Trophoblast cell (in vitro differentiated cells and primary cell): Measurements from ENCODE around the gene CPO.

Experiments
- DNase-seq, 2 donors: peaks; one replicate each; pipeline ENCODE4 v3.0.0-alpha.2; 2016
- H2AFZ ChIP-seq: 2 replicates; pipeline ENCODE4 v1.6.1; 2013; ENCODE audit warnings: low read length, moderate library complexity, mild to moderate bottlenecking; ENCODE audit not compliant: insufficient read depth, poor library complexity
- H2AK5ac ChIP-seq: 2 replicates; pipeline ENCODE4 v1.6.1; 2013; ENCODE audit warnings: mild to moderate bottlenecking, low read length
- H2BK120ac ChIP-seq: 2 replicates; pipeline ENCODE4 v1.6.1; 2013; ENCODE audit warnings: low read length, mild to moderate bottlenecking, moderate library complexity; ENCODE audit not compliant: insufficient read depth, poor library complexity
- H2BK12ac ChIP-seq: 2 replicates; pipeline ENCODE4 v1.6.1; 2013; ENCODE audit warnings: mild to moderate bottlenecking, low read length, moderate library complexity
- H2BK5ac ChIP-seq: 2 replicates; pipeline ENCODE4 v1.6.1; 2013; ENCODE audit warnings: low read length, low read depth, moderate library complexity, mild to moderate bottlenecking; ENCODE audit not compliant: poor library complexity
- H3K14ac ChIP-seq: 2 replicates; pipeline ENCODE4 v1.6.1; 2013; ENCODE audit warnings: mild to moderate bottlenecking, low read length
- H3K18ac ChIP-seq: 2 replicates; pipeline ENCODE4 v1.6.1; 2013; ENCODE audit warnings: mild to moderate bottlenecking, low read length
- H3K23ac ChIP-seq: 2 replicates; pipeline ENCODE4 v1.6.1; 2013; ENCODE audit warnings: low read length
- H3K27ac ChIP-seq: 2 replicates; pipeline ENCODE4 v1.5.1; 2013; ENCODE audit warnings: low read depth, mild to moderate bottlenecking, inconsistent platforms, low read length, moderate library complexity
- H3K27me3 ChIP-seq: 2 replicates; pipeline ENCODE4 v1.6.1; 2013; ENCODE audit warnings: inconsistent platforms, mild to moderate bottlenecking, low read length, moderate library complexity; ENCODE audit not compliant: insufficient read depth
- H3K36me3 ChIP-seq, 2 experiments: 1 replicate in 1 of 2; 2 replicates in 1 of 2; pipeline ENCODE4 v1.6.1; 2013; ENCODE audit warnings: low read length in 2 of 2, mild to moderate bottlenecking in 2 of 2, moderate library complexity in 1 of 2; ENCODE audit not compliant: insufficient read depth in 2 of 2, control insufficient read depth in 1 of 2
- H3K4ac ChIP-seq: 2 replicates; pipeline ENCODE4 v1.6.1; 2013; ENCODE audit warnings: low read depth, mild to moderate bottlenecking, low read length, moderate library complexity
- H3K4me1 ChIP-seq, 2 experiments: 1 replicate in 1 of 2; 2 replicates in 1 of 2; pipeline ENCODE4 v1.6.1; 2013; ENCODE audit warnings: low read length in 2 of 2, mild to moderate bottlenecking in 2 of 2, moderate library complexity in 1 of 2; ENCODE audit not compliant: insufficient read depth in 2 of 2, control insufficient read depth in 1 of 2
- H3K4me2 ChIP-seq: 2 replicates; pipeline ENCODE4 v1.6.1; 2013; ENCODE audit warnings: inconsistent platforms, mild to moderate bottlenecking, low read length, moderate library complexity
- H3K4me3 ChIP-seq: 2 replicates; pipeline ENCODE4 v1.5.1; 2013; ENCODE audit warnings: mild to moderate bottlenecking, low read depth, low read length, inconsistent platforms
- H3K79me1 ChIP-seq: one replicate; pipeline ENCODE4 v1.6.1; 2013; ENCODE audit warnings: low read length
- H3K79me2 ChIP-seq: 2 replicates; pipeline ENCODE4 v1.6.1; 2013; ENCODE audit warnings: low read length, mild to moderate bottlenecking; ENCODE audit not compliant: control insufficient read depth, insufficient read depth, poor library complexity
- H3K9ac ChIP-seq: 2 replicates; pipeline ENCODE4 v1.6.1; 2013; ENCODE audit warnings: mild to moderate bottlenecking, low read length
- H3K9me3 ChIP-seq: 2 replicates; pipeline ENCODE4 v1.6.1; 2013; ENCODE audit warnings: low read depth, mild to moderate bottlenecking, control low read depth, inconsistent platforms, low read length; ENCODE audit not compliant: insufficient read depth
- H4K12ac ChIP-seq: 2 replicates; pipeline ENCODE4 v1.6.1; 2013; ENCODE audit warnings: low read depth, mild to moderate bottlenecking, low read length, moderate library complexity
- H4K8ac ChIP-seq: 2 replicates; pipeline ENCODE4 v1.6.1; 2013; ENCODE audit warnings: low read depth, mild to moderate bottlenecking, low read length, moderate library complexity
- H4K91ac ChIP-seq: one replicate; pipeline ENCODE4 v1.6.1; 2013; ENCODE audit warnings: low read depth, mild to moderate bottlenecking, low read length, moderate library complexity
- WGBS: extraction: QIAGEN DNeasy Blood & Tissue Kit; methylation state at CpG from one replicate; pipeline ENCODE4 v1.1.7; 2013; ENCODE audit warnings: missing lambda C conversion rate; ENCODE audit not compliant: insufficient read length, insufficient coverage; ENCODE audit errors: extremely low coverage; 5-methylcytosine and 5-hydroxymethylcytosine counted together

The CPO gene

GRCh38 chr2:206962966-206963365 is 23.6 kb downstream of the CPO start:
- Histone ChIP-seq H3K14ac (no peak overlapping the region), H4K91ac (no peak overlapping the region), H2BK5ac (no peak overlapping the region), H2BK12ac (no peak overlapping the region), H3K27ac (no peak overlapping the region), H2BK120ac (no peak overlapping the region), H4K12ac (no peak overlapping the region), H3K18ac (no peak overlapping the region), H3K4me2 (no peak overlapping the region), H3K4ac (no peak overlapping the region), H3K9me3 (no peaks in the 10 kb centered on the region), H3K79me1 (no peaks in the 10 kb centered on the region), H4K8ac (no peak overlapping the region), H3K4me1 (peaks cover 0 to 4% of the 10 kb centered on the region in 2 experiments), H2AFZ (no peak overlapping the region), H3K79me2 (no peaks in the 10 kb centered on the region), H3K9ac (no peak overlapping the region), H3K36me3 (no peaks in the 10 kb centered on the region), H3K27me3 (no peaks in the 10 kb centered on the region), H3K23ac (no peak overlapping the region), H3K4me3 (no peak overlapping the region), H2AK5ac (no peak overlapping the region)
- no peak for DNase-seq
- WGBS = no CpG with 5 or more reads among the region's 4 CpGs

GRCh38 chr2:206968134-206969086 is 29.1 kb downstream of the CPO start:
- Histone ChIP-seq H3K4me1 (peaks cover 0 to 4% of the 10 kb centered on the region in 2 experiments), H3K27me3 (no peaks in the 10 kb centered on the region), H3K4ac (no peak overlapping the region), H2BK5ac (no peak overlapping the region), H2BK120ac (no peak overlapping the region), H3K18ac (no peak overlapping the region), H3K4me2 (no peak overlapping the region), H4K91ac (no peak overlapping the region), H4K8ac (no peak overlapping the region), H3K79me1 (no peaks in the 10 kb centered on the region), H3K23ac (no peak overlapping the region), H3K14ac (no peak overlapping the region), H3K27ac (no peak overlapping the region), H3K4me3 (no peak overlapping the region), H2AFZ (no peak overlapping the region), H3K36me3 (no peaks in the 10 kb centered on the region), H3K79me2 (no peaks in the 10 kb centered on the region), H2AK5ac (no peak overlapping the region), H4K12ac (no peak overlapping the region), H3K9me3 (no peaks in the 10 kb centered on the region), H2BK12ac (no peak overlapping the region), H3K9ac (no peak overlapping the region)
- DNase-seq = no peak
- WGBS = no CpG with 5 or more reads among the region's 7 CpGs

GRCh38 chr2:206969192-206969591 is 29.9 kb downstream of the CPO start:
- Histone ChIP-seq H3K79me1 (no peaks in the 10 kb centered on the region), H3K9ac (no peak overlapping the region), H3K9me3 (no peaks in the 10 kb centered on the region), H2AFZ (no peak overlapping the region), H4K91ac (no peak overlapping the region), H3K4me1 (peaks cover 0 to 4% of the 10 kb centered on the region in 2 experiments), H4K12ac (no peak overlapping the region), H3K4me3 (no peak overlapping the region), H3K79me2 (no peaks in the 10 kb centered on the region), H3K27me3 (no peaks in the 10 kb centered on the region), H3K4me2 (no peak overlapping the region), H2BK5ac (no peak overlapping the region), H2BK120ac (no peak overlapping the region), H3K23ac (no peak overlapping the region), H4K8ac (no peak overlapping the region), H2BK12ac (no peak overlapping the region), H3K18ac (no peak overlapping the region), H3K27ac (no peak overlapping the region), H3K14ac (no peak overlapping the region), H3K36me3 (no peaks in the 10 kb centered on the region), H2AK5ac (no peak overlapping the region), H3K4ac (no peak overlapping the region)
- no peak for DNase-seq
- no CpG with 5 or more reads among the region's 6 CpGs for WGBS

GRCh38 chr2:206970589-206971360 is 31.5 kb downstream of the CPO start:
- H3K27me3 ChIP-seq = no peaks in the 10 kb centered on the region
- no peak overlapping the region for H2BK12ac ChIP-seq
- no peak overlapping the region for H3K4me3 ChIP-seq
- no peak overlapping the region for H4K12ac ChIP-seq
- H3K4ac ChIP-seq = no peak overlapping the region
- no peak overlapping the region for H3K4me2 ChIP-seq
- H3K14ac ChIP-seq = no peak overlapping the region
- no peaks in the 10 kb centered on the region for H3K36me3 ChIP-seq
- no peak overlapping the region for H2AFZ ChIP-seq
- H3K79me1 ChIP-seq = no peaks in the 10 kb centered on the region
- no CpG with 5 or more reads among the region's 7 CpGs for WGBS
- no peak overlapping the region for H2BK5ac ChIP-seq
- no peak overlapping the region for H3K9ac ChIP-seq
- no peak overlapping the region for H3K23ac ChIP-seq
- H2BK120ac ChIP-seq = no peak overlapping the region
- H3K9me3 ChIP-seq = no peaks in the 10 kb centered on the region
- no peak overlapping the region for H3K27ac ChIP-seq
- H3K79me2 ChIP-seq = no peaks in the 10 kb centered on the region
- no peak overlapping the region for H2AK5ac ChIP-seq
- no peak overlapping the region for H4K8ac ChIP-seq
- H4K91ac ChIP-seq = no peak overlapping the region
- H3K4me1 ChIP-seq = peaks cover 0 to 4% of the 10 kb centered on the region in 2 experiments
- no peak for DNase-seq
- no peak overlapping the region for H3K18ac ChIP-seq
